ENCODE data around the gene CCDC158.

The CCDC158 gene

GRCh38 chr4:76326515-76326914, 94.4 kb downstream of the CCDC158 start:
- no peak overlapping the region for H3K27ac ChIP-seq
- CTCF ChIA-PET: interaction anchor here (0.7 kb wide), 1 partner anchor 437 kb away, joined by 3 read pairs; no protein-coding TSS in a partner anchor
- no peak for DNase-seq (ENCODE audit: low spot score)
- no peak for TF ChIP-seq CTCF (conservative IDR thresholded peaks at IDR 0.05; ENCODE audit: low read depth)
- POLR2A ChIA-PET (ENCODE audit: low non-redundant PET): no interaction called here

- no peak for DNase-seq (ENCODE audit: low spot score)
- ChIA-PET POLR2A (ENCODE audit: low non-redundant PET) (no interaction called here), CTCF (interaction anchor here (0.6 to 1.0 kb wide), 3 partner anchors 64 to 169 kb away, joined by 3 to 6 read pairs (median 5); no protein-coding TSS in a partner anchor)
- no peak for TF ChIP-seq CTCF (conservative IDR thresholded peaks at IDR 0.05; ENCODE audit: low read depth)
- no peak overlapping the region for H3K27ac ChIP-seq
Measured at GRCh38 chr4:76325072-76325471, 95.9 kb downstream of the CCDC158 start.

GRCh38 chr4:76322236-76322635, 98.7 kb downstream of the CCDC158 start:
- TF ChIP-seq CTCF (conservative IDR thresholded peaks at IDR 0.05; ENCODE audit: low read depth): no peak
- ChIA-PET CTCF (interaction anchor here (0.7 kb wide), 1 partner anchor 65 kb away, joined by 3 read pairs; no protein-coding TSS in a partner anchor), POLR2A (ENCODE audit: low non-redundant PET) (no interaction called here)
- H3K27ac ChIP-seq: no peak overlapping the region
- no peak for DNase-seq (ENCODE audit: low spot score)

- DNase-seq (ENCODE audit: low spot score): no peak
- POLR2A ChIA-PET (ENCODE audit: low non-redundant PET): no interaction called here
- no peak for TF ChIP-seq CTCF (conservative IDR thresholded peaks at IDR 0.05; ENCODE audit: low read depth)
- H3K27ac ChIP-seq: no peak overlapping the region
- CTCF ChIA-PET: no interaction called here
Measured at GRCh38 chr4:76316131-76316530, 104.8 kb downstream of the CCDC158 start.

- no peak for TF ChIP-seq CTCF (conservative IDR thresholded peaks at IDR 0.05; ENCODE audit: low read depth)
- DNase-seq (ENCODE audit: low spot score): no peak
- no peak overlapping the region for H3K27ac ChIP-seq
- CTCF ChIA-PET: interaction anchor here (0.6 kb wide), 1 partner anchor 13 kb away, joined by 5 read pairs; no protein-coding TSS in a partner anchor
- POLR2A ChIA-PET (ENCODE audit: low non-redundant PET): no interaction called here
Measured at GRCh38 chr4:76315267-76315918, 105.5 kb downstream of the CCDC158 start.

- no peak overlapping the region for H3K27ac ChIP-seq
- ChIA-PET POLR2A (ENCODE audit: low non-redundant PET) (no interaction called here), CTCF (no interaction called here)
- no peak for TF ChIP-seq CTCF (conservative IDR thresholded peaks at IDR 0.05; ENCODE audit: low read depth)
- no peak for DNase-seq (ENCODE audit: low spot score)
Measured at GRCh38 chr4:76313547-76313946, 107.4 kb downstream of the CCDC158 start.

Data from RWPE1 (cell line).